Measurements from ENCODE around the gene GMPR. TPM values are rescaled to one million over a fixed set of nuclear protein-coding genes. Genes with fewer than 3 reads are reported as not detected.
"Not testable (repeated sequence)": the region's sequence is repeated elsewhere in the genome, so short reads cannot be mapped to it uniquely, and the experiment has no call there.

Gene GMPR
- total RNA-seq, 1 experiment from 2014 or later, result 2.9 TPM

GRCh38 chr6:16244869-16245451, 6.6 kb downstream of the GMPR start:
- no peak for DNase-seq (ENCODE audit: low read depth)

DNA sequence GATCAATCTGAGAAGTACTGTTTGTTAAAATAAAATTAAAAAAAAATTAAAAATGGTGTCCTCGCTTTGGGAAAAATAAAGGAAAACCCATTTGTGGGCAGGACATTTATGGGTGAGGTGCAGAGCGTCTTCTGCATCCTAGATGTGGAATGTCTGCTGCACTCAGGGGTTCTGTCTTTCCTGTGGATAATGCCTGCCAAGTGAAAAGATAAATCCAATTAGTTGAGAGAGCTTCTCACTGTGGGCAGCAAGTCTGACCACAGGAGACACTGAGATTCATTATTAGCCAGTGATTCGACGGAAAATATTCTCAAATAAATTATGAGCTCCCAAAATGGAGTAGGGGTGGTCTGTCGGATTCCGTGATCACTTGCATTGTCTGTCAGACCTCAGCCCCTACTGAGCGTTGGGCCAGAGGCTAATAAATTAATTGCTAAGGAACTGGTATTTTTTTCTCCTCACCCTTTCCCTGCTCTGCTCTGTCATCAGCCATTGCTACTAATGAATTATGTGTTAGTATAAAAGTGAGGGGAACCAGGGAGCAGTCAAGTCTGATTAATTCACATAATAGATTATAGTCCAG, 10.0 kb downstream of the GMPR start:
- DNase-seq (ENCODE audit: low read depth), result no peak

GRCh38 chr6:16249971-16250370, 11.6 kb downstream of the GMPR start:
- no peak for DNase-seq (ENCODE audit: low read depth)

GRCh38 chr6:16251706-16252105, 13.3 kb downstream of the GMPR start:
- DNase-seq (ENCODE audit: low read depth), result no peak

- no peak for DNase-seq (ENCODE audit: low read depth)
Measured at GRCh38 chr6:16252686-16253299, 14.4 kb downstream of the GMPR start.

DNA sequence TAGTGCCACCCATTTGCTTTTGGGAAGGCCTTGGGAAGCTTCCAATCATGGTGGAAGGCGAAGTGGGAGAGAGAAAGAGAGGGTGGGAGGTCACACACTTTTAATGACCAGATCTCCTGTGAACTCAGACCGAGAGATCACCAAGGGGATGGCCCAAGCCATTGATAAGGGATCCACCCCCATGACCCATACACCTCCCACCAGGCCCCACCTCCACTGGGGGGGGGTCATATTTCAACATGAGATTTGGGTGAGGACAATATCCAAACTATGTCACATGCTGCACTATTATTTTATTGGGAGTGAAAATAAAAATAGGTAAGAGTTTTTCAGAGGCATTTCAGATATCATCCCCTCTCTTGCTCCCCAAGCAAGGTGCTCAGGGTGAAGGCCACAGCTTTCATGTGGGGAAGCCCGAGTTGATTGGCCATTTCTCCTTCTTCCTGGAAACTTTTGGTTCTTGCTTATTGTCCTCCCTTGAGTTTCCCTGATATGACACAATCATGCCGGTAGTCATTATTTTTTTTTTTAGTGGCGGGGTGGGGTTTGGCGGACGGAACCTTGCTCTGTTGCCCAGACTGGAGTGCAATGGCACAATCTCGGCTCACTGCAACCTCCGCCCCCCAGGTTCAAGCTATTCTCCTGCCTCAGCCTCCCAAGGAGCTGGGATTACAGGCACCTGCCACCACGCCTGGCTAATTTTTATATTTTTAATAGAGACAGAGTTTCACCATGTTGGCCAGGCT, 15.2 kb downstream of the GMPR start:
- no peak for DNase-seq (ENCODE audit: low read depth)

GRCh38 chr6:16254535-16254934, 16.1 kb downstream of the GMPR start:
- DNase-seq (ENCODE audit: low read depth), result no peak

GRCh38 chr6:16256781-16257180, 18.4 kb downstream of the GMPR start:
- no peak for DNase-seq (ENCODE audit: low read depth)

DNA sequence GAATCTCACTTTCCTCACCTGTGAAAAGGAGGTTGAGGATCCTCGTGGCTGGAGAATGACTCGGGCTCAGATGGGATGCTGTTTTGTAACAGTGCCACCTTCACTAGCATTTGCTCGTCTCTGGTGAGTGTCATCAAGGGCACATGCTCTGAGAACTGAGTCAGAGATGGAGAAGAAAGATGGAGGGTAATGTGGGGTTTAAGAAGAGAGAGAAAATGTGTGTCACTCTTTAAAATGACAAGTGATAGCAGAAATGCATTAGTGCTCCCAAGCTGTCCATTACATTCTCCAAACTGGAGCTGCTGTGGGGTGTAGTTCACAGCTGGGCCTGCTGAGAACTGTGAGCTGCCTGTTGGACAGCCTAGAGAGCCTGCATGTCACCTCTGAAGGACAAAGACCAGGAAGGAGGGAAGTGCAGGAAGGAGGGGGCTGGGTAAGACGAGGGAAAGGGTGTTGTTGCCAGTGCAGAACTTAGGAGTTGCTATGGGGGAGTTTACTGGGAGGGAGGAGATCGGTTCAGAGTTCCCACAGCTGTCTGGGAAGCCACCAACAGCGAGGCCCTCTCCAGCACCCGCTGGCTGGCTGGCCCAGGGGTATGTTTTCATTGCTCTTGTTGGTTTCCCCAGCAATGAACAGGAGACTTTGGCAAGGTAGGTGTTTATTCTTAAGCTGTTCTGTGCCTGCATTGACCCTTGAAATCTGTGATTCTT, 19.8 kb downstream of the GMPR start:
- no peak for DNase-seq (ENCODE audit: low read depth)

DNA sequence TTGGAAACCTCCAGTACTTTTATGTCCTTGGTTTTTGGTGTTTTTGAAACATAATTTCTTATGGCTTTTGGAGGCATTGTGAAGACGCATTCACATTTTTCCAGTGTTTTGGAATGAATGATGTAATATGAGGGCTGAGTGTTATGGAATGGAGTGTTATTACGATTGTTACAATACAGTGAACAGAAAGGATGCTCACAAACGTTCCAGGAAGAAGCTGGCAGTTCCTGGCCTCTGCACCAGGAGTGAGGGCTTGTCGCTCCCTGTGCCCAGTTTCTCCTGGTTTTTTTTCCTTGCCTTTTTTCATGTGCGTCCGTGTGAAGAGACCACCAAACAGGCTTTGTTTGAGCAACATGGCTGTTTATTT, 20.3 kb downstream of the GMPR start:
- DNase-seq (ENCODE audit: low read depth), result no peak

- DNase-seq (ENCODE audit: low read depth), result not testable (repeated sequence)
Measured at GRCh38 chr6:16259604-16260003, 21.2 kb downstream of the GMPR start.

DNA sequence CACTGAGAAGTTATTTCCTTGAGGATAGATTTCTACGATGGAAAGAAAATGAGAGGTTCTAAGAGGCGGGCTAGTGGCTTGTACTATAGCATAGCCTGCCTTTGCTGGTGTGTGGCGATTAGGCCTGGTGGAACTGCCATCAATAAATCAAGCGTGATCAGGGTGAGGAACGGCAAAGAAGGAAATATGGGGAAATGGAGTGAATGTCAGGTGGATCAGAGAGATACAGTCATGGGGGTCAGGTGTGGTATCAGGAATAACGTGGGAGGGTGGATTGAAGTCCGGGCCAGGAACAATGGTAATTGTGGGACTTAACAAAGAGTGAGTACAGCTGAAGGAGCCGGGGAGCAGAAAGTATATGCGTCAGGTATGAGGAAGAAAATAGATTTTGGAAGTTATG, 22.2 kb downstream of the GMPR start:
- DNase-seq (ENCODE audit: low read depth), result not testable (repeated sequence)

- DNase-seq (ENCODE audit: low read depth), result not testable (repeated sequence)
Measured at GRCh38 chr6:16262773-16263172, 24.4 kb downstream of the GMPR start.

GRCh38 chr6:16263464-16264099, 25.2 kb downstream of the GMPR start:
- DNase-seq (ENCODE audit: low read depth), result not testable (repeated sequence)

DNA sequence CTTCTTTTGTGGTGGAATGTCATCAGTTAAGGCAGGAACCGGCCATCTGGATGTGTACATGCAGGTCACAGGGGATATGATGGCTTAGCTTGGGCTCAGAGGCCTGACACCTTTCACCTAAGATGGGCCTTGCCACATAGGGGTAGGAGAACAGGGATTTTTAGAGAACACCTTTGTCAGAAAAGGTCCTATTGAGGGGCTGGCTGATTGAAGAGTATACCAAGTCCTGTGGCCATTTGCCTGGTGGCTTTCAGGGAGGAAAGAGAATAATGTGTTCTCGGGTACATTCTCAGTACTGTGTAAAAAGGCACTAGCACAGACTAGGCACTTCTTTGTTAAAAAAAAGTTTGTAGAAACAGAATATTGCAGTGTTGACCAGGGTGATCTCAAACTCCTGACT, 26.4 kb downstream of the GMPR start:
- DNase-seq (ENCODE audit: low read depth), result no peak

GRCh38 chr6:16265351-16266341, 27.3 kb downstream of the GMPR start:
- no peak for DNase-seq (ENCODE audit: low read depth)

DNA sequence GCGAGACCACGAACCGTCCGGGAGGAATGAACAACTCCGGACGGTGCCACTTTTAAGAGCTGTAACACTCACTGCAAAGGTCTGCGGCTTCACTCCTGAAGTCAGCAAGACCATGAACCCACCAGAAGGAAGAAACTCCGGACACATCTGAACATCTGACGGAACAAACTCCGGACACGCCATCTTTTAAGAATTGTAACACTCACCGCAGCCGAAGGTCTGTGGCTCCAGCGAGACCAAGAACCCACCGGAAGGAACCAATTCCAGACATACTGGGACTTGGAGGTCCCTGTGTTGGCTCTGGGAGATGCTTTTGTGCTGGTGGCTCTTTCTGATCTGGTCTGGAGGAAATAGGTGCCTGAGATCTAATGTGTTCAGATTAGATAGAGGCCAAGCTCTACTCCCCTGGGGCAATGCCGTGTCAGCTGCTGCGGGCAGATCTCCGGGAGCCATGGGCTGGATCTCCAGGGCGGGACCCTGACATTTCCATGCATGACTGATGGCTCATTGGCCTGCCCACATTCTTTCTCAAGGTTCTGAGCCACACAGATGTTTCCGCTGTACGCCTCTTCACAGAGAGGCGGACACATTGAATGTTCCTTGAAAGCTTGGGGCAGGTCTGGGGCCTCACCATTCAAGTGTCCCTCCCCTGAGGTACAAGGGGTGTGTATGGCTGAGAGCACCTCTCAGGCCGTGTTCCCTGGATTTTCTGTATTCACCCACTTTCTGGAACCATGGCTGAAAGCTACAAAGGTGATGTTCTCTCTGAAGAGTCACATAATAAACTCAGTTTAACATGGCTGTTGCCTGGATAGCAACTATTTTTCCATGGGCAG, 29.3 kb downstream of the GMPR start:
- DNase-seq (ENCODE audit: low read depth), result no peak

GRCh38 chr6:16269442-16270070, 31.2 kb downstream of the GMPR start:
- not testable (repeated sequence) for DNase-seq (ENCODE audit: low read depth)

All from HT1080 (cell line).